Tongue (tissue), 2 donors: ENCODE data around the gene CTNND2. TPM values are rescaled to one million over a fixed set of nuclear protein-coding genes. Genes with fewer than 3 reads are reported as not detected.

Experiments
- DNase-seq: peaks from one replicate; pipeline ENCODE4 v3.0.0-alpha.2; 2015
- total RNA-seq: library from RNA; depleted of rRNA; stranded (reverse); fragments of >200 nt; gene quantifications from one replicate; pipeline ENCODE4 v1.2.3, GENCODE V29; 2014

CTNND2 gene
- total RNA-seq, result 2.4 TPM

GRCh38 chr5:11904265-11904906 lies at the start of gene CTNND2:
Gene CTNND2 (minus strand): TSS chr5:11904446. CDS start chr5:11903853, 593 bp downstream.
- peak; percentile 84 for DNase-seq

GRCh38 chr5:11946317-11946716 lies 42.1 kb upstream of the CTNND2 start:
- no peak for DNase-seq

GRCh38 chr5:11941566-11941965 lies 37.3 kb upstream of the CTNND2 start:
- DNase-seq, result no peak

- no peak for DNase-seq
Observed at GRCh38 chr5:11931638-11932037, 27.4 kb upstream of the CTNND2 start.

- DNase-seq, result no peak
Observed at GRCh38 chr5:11928909-11929308, 24.7 kb upstream of the CTNND2 start.

- no peak for DNase-seq
Observed at GRCh38 chr5:11925701-11926100, 21.5 kb upstream of the CTNND2 start.

- no peak for DNase-seq
Observed at GRCh38 chr5:11922394-11922793, 18.1 kb upstream of the CTNND2 start.

GRCh38 chr5:11918463-11919045 lies 14.3 kb upstream of the CTNND2 start:
- DNase-seq, result no peak

- DNase-seq, result no peak
Observed at GRCh38 chr5:11909471-11909870, 5.2 kb upstream of the CTNND2 start.

GRCh38 chr5:11906497-11906896 lies 2.3 kb upstream of the CTNND2 start:
- DNase-seq, result no peak

GRCh38 chr5:11905206-11905605 lies 960 bp upstream of the CTNND2 start:
- no peak for DNase-seq

- peak; percentile 64 for DNase-seq
Observed at GRCh38 chr5:11903614-11904264, 507 bp downstream of the CTNND2 start.

- peak; percentile 56 for DNase-seq
Observed at GRCh38 chr5:11903121-11903613, 1.1 kb downstream of the CTNND2 start.

- DNase-seq, result no peak
Observed at GRCh38 chr5:11902201-11902619, 2.0 kb downstream of the CTNND2 start.

GRCh38 chr5:11898787-11899186 lies 5.5 kb downstream of the CTNND2 start:
- no peak for DNase-seq

GRCh38 chr5:11897781-11898180 lies 6.5 kb downstream of the CTNND2 start:
- DNase-seq, result no peak

GRCh38 chr5:11894992-11895391 lies 9.3 kb downstream of the CTNND2 start:
- DNase-seq, result no peak

GRCh38 chr5:11892832-11893231 lies 11.4 kb downstream of the CTNND2 start:
- no peak for DNase-seq

- DNase-seq, result no peak
Observed at GRCh38 chr5:11890777-11891176, 13.5 kb downstream of the CTNND2 start.

- no peak for DNase-seq
Observed at GRCh38 chr5:11888221-11888620, 16.0 kb downstream of the CTNND2 start.

GRCh38 chr5:11878814-11879213 lies 25.4 kb downstream of the CTNND2 start:
- no peak for DNase-seq

GRCh38 chr5:11873587-11873986 lies 30.7 kb downstream of the CTNND2 start:
- no peak for DNase-seq

GRCh38 chr5:11869203-11869602 lies 35.0 kb downstream of the CTNND2 start:
- no peak for DNase-seq

GRCh38 chr5:11863911-11864310 lies 40.3 kb downstream of the CTNND2 start:
- no peak for DNase-seq
